Stimulated activated naive B cell treated with anti-CD40 and anti-IgM and Interleukin-4, amounts not matched to agents 10 μg/mL and 1 μg/mL and 100 μg/mL, for 72 hours (primary cell): ENCODE data around the gene ANXA2.

Experiments
- ATAC-seq, 2 donors: fragments of 150-1000 bp; cut with Tn5 transposase; replicated peaks; 2 replicates each; pipeline ENCODE4 v1.10.0; 2021; ENCODE audit warnings: moderate library complexity in 1 of 2
- DNase-seq: peaks from one replicate; pipeline ENCODE4 v3.0.0; 2021
- H3K27ac Mint-ChIP-seq: one replicate; pipeline ENCODE4 v1.8.0; 2022; ENCODE audit warnings: mild to moderate bottlenecking, mixed read lengths
- H3K27me3 Mint-ChIP-seq, 2 donors: one replicate each; pipeline ENCODE4 v1.8.0; 2022; ENCODE audit warnings: mixed read lengths in 2 of 2
- H3K36me3 Mint-ChIP-seq, 2 donors: one replicate each; pipeline ENCODE4 v1.8.0; 2022; ENCODE audit warnings: mixed read lengths in 2 of 2, mild to moderate bottlenecking in 1 of 2
- H3K4me1 Mint-ChIP-seq, 2 donors: one replicate each; pipeline ENCODE4 v1.8.0; 2022; ENCODE audit warnings: mixed read lengths in 2 of 2, mild to moderate bottlenecking in 1 of 2
- H3K4me3 Mint-ChIP-seq, 2 donors: one replicate each; pipeline ENCODE4 v1.8.0; 2022; ENCODE audit warnings: mild to moderate bottlenecking in 2 of 2, mixed read lengths in 2 of 2, moderate library complexity in 1 of 2
- H3K9me3 Mint-ChIP-seq, 2 donors: one replicate each; pipeline ENCODE4 v1.8.0; 2022; ENCODE audit warnings: mixed read lengths in 2 of 2, mild to moderate bottlenecking in 1 of 2

The ANXA2 gene

DNA sequence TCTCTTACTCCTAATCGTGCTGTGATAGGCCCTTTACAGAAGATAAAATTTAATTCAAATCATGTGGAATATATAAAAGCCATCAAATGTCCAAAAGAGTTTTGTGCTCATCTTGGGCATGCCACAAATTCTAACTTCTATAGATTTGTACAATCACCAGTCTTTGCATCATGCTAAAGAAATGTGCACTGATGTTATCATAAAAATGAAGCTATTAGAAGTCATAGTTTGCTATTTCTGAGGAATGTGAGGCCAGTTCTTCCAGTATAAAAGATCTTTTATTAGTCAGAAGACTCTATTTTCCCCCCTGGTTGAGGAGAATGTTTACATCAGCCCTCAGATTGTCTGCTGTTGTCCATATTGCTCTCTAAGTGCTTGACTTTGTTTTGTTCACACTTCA is 2.1 kb upstream of the ANXA2 start:
- no peaks in the 10 kb centered on the region for H3K9me3 Mint-ChIP-seq
- no peaks in the 10 kb centered on the region for H3K27me3 Mint-ChIP-seq
- no peak overlapping the region for H3K27ac Mint-ChIP-seq
- no peak for ATAC-seq
- peaks cover 6 to 18% of the 10 kb centered on the region in 2 donors for H3K36me3 Mint-ChIP-seq
- peaks cover 19 to 29% of the 10 kb centered on the region in 2 donors for H3K4me1 Mint-ChIP-seq
- H3K4me3 Mint-ChIP-seq = no peak overlapping the region
- no peak for DNase-seq

DNA sequence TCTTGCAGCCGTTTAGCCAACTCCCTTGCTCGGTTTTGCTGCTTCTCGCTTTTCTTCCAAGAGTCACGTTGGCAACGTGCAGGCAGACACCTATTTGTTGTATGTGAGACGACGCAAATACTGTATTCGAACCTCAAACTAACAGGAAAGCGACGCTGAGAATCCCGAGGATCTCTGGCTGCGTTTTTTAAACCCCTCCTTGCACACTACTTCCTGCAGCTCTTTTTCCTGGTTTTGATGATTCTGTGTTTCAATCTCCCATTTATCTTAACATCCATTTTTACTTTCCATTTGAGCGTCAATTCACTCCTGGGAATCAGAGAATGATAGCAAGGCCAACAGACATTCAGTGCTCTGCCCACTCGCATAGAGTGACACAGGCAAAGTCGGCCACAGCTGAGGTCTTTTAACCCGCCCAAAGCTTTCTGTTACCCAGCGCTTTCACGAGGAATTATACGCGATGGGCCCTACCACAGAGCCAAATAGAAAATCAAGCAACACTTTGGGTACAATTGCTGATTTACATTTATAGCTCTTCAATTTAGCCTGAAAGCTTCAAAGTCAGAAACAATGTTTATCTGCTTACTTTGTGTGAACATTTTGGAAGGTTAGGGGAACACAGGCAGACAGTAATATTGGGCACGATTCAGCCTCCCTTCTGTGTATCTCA is 1.6 kb upstream of the ANXA2 start:
- no peak for DNase-seq
- Mint-ChIP-seq H3K9me3 (no peaks in the 10 kb centered on the region), H3K4me3 (peak overlapping the region; percentile 82 to 87), H3K36me3 (peaks cover 11 to 23% of the 10 kb centered on the region in 2 donors), H3K27ac (peak overlapping the region; percentile 94), H3K4me1 (peaks cover 19 to 34% of the 10 kb centered on the region in 2 donors), H3K27me3 (no peaks in the 10 kb centered on the region)
- ATAC-seq = no peak

DNA sequence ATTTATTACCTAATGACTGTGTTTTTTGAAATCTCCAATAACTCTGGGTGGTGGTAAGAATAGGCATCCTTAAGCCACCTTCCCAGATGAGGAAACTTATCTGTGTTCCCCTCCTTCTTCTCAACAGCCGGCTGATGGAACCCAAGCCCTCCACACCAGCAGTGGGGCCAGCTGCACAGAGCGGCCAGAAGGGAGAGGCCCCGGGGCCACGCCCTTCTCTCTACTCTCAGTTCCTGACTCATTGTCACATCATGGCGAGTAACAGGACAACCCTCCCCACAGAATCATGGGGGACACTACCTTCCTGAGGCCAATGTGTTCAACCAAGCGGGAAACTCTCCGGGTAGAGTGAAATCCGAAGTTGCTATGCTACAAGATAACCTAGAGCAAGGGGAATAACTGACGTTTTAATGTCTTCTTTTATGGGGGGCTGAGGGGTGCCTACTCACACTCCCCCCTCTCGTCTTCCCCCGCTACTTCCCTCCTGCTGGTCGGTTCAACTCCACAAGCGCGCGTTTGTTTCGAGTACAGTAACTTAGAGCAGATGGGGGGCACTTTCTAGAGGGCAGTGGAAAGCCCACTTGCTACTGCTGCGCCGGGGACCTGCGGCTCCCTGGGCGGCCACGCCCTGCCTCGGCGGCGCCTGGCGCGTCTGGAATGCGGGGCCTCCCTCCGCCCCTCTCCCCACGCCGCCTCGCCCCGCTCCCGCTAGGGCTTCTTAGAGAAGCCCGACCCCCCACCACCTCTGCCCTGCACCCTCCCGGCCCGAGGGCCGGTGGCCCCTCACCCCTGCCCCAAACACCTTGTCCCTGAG is 621 bp downstream of the ANXA2 start:
- ATAC-seq (peak; percentile 74 to 78), DNase-seq (peak; percentile 50)
- Mint-ChIP-seq H3K27ac (peak overlapping the region; percentile 92), H3K27me3 (no peaks in the 10 kb centered on the region), H3K9me3 (no peaks in the 10 kb centered on the region), H3K36me3 (peaks cover 27 to 36% of the 10 kb centered on the region in 2 donors), H3K4me3 (peak overlapping the region; percentile 82 to 92), H3K4me1 (peaks cover 22 to 49% of the 10 kb centered on the region in 2 donors)

- ATAC-seq (no peak), DNase-seq (no peak)
- H3K27ac Mint-ChIP-seq = peak overlapping the region; percentile 92
- peak overlapping the region; percentile 82 to 92 for H3K4me3 Mint-ChIP-seq
- peaks cover 25 to 53% of the 10 kb centered on the region in 2 donors for H3K4me1 Mint-ChIP-seq
- peaks cover 29 to 38% of the 10 kb centered on the region in 2 donors for H3K36me3 Mint-ChIP-seq
- H3K27me3 Mint-ChIP-seq = no peaks in the 10 kb centered on the region
- no peaks in the 10 kb centered on the region for H3K9me3 Mint-ChIP-seq
Observed at GRCh38 chr15:60396560-60396957, 1.2 kb downstream of the ANXA2 start.

- peaks cover 31 to 40% of the 10 kb centered on the region in 2 donors for H3K36me3 Mint-ChIP-seq
- DNase-seq (no peak), ATAC-seq (no peak)
- H3K4me3 Mint-ChIP-seq = peak overlapping the region; percentile 82 to 92
- no peaks in the 10 kb centered on the region for H3K27me3 Mint-ChIP-seq
- H3K4me1 Mint-ChIP-seq = peaks cover 26 to 56% of the 10 kb centered on the region in 2 donors
- H3K27ac Mint-ChIP-seq = no peak overlapping the region
- no peaks in the 10 kb centered on the region for H3K9me3 Mint-ChIP-seq
Observed at GRCh38 chr15:60396100-60396499, 1.7 kb downstream of the ANXA2 start.

DNA sequence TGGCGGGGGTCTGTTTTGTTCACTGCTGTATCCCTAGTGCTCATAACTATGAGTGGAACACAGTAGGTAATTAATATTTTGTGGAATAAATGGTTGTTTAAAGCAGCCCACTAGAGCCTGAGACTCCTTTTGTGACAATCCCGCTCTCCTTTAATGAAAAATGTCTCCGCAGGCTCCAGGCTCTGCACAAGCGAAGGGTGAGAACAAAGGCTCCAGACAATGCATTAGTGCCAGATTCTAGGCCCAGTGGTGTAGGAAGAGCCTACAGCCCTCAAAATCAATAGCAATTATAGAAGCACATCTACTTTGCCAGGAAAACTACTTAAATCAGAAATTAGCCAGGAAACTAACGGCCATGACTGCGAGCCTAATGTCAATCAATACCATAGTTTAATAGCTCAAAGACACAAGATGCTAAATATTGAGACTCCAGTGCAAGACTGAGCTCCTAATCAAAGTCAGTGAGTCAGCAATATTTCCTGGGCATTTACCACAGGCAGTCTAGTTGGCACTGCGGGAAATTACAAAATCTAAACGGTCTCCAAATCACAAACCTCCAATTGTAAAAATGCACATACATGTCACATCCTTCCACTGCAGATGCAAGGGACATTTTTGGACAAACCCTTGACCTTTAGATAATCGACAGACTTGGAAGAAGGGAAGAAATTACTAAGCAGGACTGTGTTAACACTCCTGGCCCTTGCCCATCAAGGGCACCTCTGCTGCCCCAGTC is 2.3 kb downstream of the ANXA2 start:
- H3K4me3 Mint-ChIP-seq = no peak overlapping the region
- H3K9me3 Mint-ChIP-seq = no peaks in the 10 kb centered on the region
- no peaks in the 10 kb centered on the region for H3K27me3 Mint-ChIP-seq
- H3K4me1 Mint-ChIP-seq = peaks cover 28 to 60% of the 10 kb centered on the region in 2 donors
- H3K36me3 Mint-ChIP-seq = peaks cover 33 to 43% of the 10 kb centered on the region in 2 donors
- no peak overlapping the region for H3K27ac Mint-ChIP-seq
- ATAC-seq (no peak), DNase-seq (no peak)

DNA sequence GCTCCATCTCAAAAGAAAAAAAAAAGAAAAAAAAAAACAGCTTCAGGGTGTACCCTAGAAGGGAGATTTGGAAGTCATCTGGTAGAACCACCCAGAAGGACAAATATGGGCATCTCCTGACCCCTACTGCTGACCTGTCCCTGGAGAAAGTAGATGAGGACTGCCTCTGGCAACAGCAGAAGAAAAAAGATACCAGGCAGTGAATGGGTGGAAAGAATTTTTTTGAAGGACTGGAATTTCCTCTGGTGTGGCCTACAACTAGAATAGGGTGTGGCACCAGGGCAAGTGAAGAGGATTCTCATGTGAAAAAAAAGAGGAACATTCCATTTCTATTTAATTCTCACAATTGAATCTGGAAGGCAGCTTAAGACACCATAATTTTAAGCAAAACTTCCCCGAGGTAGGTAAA is 3.1 kb downstream of the ANXA2 start:
- H3K27me3 Mint-ChIP-seq = no peaks in the 10 kb centered on the region
- H3K36me3 Mint-ChIP-seq = peaks cover 36 to 50% of the 10 kb centered on the region in 2 donors
- H3K27ac Mint-ChIP-seq = no peak overlapping the region
- H3K4me3 Mint-ChIP-seq = no peak overlapping the region
- H3K4me1 Mint-ChIP-seq = peaks cover 31 to 68% of the 10 kb centered on the region in 2 donors
- ATAC-seq (no peak), DNase-seq (no peak)
- H3K9me3 Mint-ChIP-seq = no peaks in the 10 kb centered on the region

DNA sequence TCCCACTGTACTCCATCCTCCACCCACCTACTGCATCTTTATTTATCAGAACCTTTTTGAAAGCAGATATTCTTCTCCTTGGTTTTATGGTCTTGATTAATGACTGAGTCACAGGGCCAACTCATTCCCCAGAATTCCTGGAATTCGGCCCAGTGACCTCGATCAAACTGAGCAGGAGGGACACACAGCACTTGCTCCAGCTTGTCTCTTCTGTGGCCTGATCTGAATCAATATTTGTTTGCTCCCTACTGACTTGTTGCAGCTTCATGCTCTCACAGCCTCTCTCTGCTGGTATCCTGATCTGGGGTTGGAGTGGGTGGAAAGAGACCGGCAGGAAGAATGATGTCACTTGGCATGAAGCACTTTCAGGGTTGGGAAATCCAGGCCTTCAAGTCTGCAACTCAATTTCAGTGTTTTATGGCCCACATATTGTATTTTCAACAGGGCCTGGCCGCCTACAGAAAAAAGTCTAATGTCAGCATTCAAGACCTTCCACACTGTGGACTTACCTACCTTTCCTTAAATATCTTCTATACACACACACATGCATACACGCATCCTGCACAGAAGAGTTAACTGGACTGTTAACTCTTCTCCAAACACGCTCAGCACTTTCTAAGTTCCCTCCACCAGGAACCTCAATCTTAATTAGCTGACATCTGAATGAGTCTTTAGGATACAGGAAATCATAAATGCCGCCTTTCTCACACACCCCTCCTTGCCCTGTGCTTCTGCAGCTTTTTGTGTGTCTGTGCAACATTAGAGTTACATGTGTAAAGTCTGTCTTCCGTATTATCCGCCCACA is 4.6 kb downstream of the ANXA2 start:
- DNase-seq (no peak), ATAC-seq (no peak)
- Mint-ChIP-seq H3K27me3 (no peaks in the 10 kb centered on the region), H3K9me3 (no peaks in the 10 kb centered on the region), H3K4me3 (no peak overlapping the region), H3K27ac (no peak overlapping the region), H3K36me3 (peaks cover 38 to 59% of the 10 kb centered on the region in 2 donors), H3K4me1 (peaks cover 26 to 60% of the 10 kb centered on the region in 2 donors)

GRCh38 chr15:60392601-60392985 is 5.2 kb downstream of the ANXA2 start:
- peaks cover 39 to 60% of the 10 kb centered on the region in 2 donors for H3K36me3 Mint-ChIP-seq
- no peak for DNase-seq
- H3K9me3 Mint-ChIP-seq = no peaks in the 10 kb centered on the region
- no peaks in the 10 kb centered on the region for H3K27me3 Mint-ChIP-seq
- H3K27ac Mint-ChIP-seq = peak overlapping the region; percentile 28
- peaks cover 26 to 59% of the 10 kb centered on the region in 2 donors for H3K4me1 Mint-ChIP-seq
- ATAC-seq = no peak
- H3K4me3 Mint-ChIP-seq = no peak overlapping the region

DNA sequence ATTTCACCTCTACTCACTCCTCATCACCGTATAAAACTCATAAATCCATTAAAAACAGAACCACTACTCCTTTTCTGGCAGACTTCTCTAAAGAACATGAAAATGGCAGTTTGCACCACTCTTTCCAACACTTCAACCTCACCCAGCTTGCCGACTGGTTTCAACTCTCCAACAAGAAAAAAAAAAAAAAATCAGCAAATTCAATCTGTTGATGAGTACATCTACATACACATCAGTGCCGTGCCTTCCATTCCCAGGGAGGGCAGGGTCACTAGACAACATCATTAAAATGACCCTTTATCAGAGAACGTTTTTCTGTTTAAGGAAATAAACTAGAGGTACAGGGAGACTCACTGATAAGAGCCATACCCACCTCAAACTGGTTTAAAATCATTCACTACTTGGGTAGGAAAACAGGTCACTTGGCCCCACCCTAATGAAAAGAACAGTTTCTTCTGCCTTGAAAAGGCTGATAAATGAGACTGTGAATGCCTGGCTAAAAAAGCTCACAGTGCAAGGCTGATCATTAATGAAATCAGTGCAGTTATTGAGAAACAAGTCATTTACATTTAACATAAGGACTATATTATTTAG is 6.0 kb downstream of the ANXA2 start:
- H3K4me1 Mint-ChIP-seq = peaks cover 23 to 54% of the 10 kb centered on the region in 2 donors
- no peaks in the 10 kb centered on the region for H3K27me3 Mint-ChIP-seq
- no peaks in the 10 kb centered on the region for H3K9me3 Mint-ChIP-seq
- H3K36me3 Mint-ChIP-seq = peaks cover 41 to 61% of the 10 kb centered on the region in 2 donors
- H3K4me3 Mint-ChIP-seq = no peak overlapping the region
- no peak for ATAC-seq
- DNase-seq = no peak
- no peak overlapping the region for H3K27ac Mint-ChIP-seq

- no peaks in the 10 kb centered on the region for H3K27me3 Mint-ChIP-seq
- H3K4me3 Mint-ChIP-seq = no peak overlapping the region
- H3K27ac Mint-ChIP-seq = no peak overlapping the region
- ATAC-seq (no peak), DNase-seq (no peak)
- H3K36me3 Mint-ChIP-seq = peaks cover 38 to 53% of the 10 kb centered on the region in 2 donors
- peaks cover 16 to 46% of the 10 kb centered on the region in 2 donors for H3K4me1 Mint-ChIP-seq
- no peaks in the 10 kb centered on the region for H3K9me3 Mint-ChIP-seq
Observed at GRCh38 chr15:60390871-60391501, 6.8 kb downstream of the ANXA2 start.

DNA sequence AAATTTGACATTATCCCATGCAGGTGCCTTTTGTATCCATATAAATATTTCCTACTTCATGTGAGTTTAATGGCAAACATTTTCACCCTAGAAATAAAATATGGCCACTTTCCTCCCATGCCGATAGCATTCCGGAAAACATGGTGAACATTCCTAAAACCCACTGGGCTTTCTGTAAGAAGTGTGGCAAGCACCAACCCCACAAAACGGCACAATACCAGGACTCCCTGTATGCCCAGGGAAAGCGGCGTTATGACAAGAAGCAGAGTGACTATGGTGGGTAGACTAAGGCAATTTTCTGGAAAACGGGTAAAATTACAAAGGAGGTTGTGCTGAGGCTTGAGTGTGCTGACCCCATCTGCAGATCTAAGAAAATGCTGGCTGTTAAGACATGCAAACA is 7.6 kb downstream of the ANXA2 start:
- DNase-seq (no peak), ATAC-seq (no peak)
- Mint-ChIP-seq H3K4me3 (no peak overlapping the region), H3K27ac (no peak overlapping the region), H3K27me3 (no peaks in the 10 kb centered on the region), H3K9me3 (no peaks in the 10 kb centered on the region), H3K4me1 (peaks cover 16 to 44% of the 10 kb centered on the region in 2 donors), H3K36me3 (peaks cover 37 to 47% of the 10 kb centered on the region in 2 donors)
